ENCODE results near the gene PKNOX2.

Gene PKNOX2

GRCh38 chr11:125173027-125173426, 8.5 kb downstream of the PKNOX2 start:
- H3K4me3 ChIP-seq (ENCODE audit: low read depth, low read length), result no peak overlapping the region
- no peak for TF ChIP-seq CTCF (IDR thresholded peaks at IDR 0.05; ENCODE audit: low read depth, low read length, missing control alignments)
- no peak for DNase-seq (ENCODE audit: low read depth)

- TF ChIP-seq CTCF (IDR thresholded peaks at IDR 0.05; ENCODE audit: low read depth, low read length, missing control alignments), result no peak
- H3K4me3 ChIP-seq (ENCODE audit: low read depth, low read length), result no peak overlapping the region
- no peak for DNase-seq (ENCODE audit: low read depth)
These were observed 9.0 kb downstream of the PKNOX2 start for GRCh38 chr11:125173556-125173955.

- DNase-seq (ENCODE audit: low read depth), result no peak
- no peak overlapping the region for H3K4me3 ChIP-seq (ENCODE audit: low read depth, low read length)
- TF ChIP-seq CTCF (IDR thresholded peaks at IDR 0.05; ENCODE audit: low read depth, low read length, missing control alignments), result no peak
These were observed 9.5 kb downstream of the PKNOX2 start for GRCh38 chr11:125174057-125174456.

- H3K4me3 ChIP-seq (ENCODE audit: low read depth, low read length), result no peak overlapping the region
- TF ChIP-seq CTCF (IDR thresholded peaks at IDR 0.05; ENCODE audit: low read depth, low read length, missing control alignments), result no peak
- no peak for DNase-seq (ENCODE audit: low read depth)
These were observed 10.1 kb downstream of the PKNOX2 start for GRCh38 chr11:125174686-125175085.

- no peak overlapping the region for H3K4me3 ChIP-seq (ENCODE audit: low read depth, low read length)
- DNase-seq (ENCODE audit: low read depth), result no peak
- no peak for TF ChIP-seq CTCF (IDR thresholded peaks at IDR 0.05; ENCODE audit: low read depth, low read length, missing control alignments)
These were observed 10.6 kb downstream of the PKNOX2 start for GRCh38 chr11:125175166-125175565.

GRCh38 chr11:125175896-125176575, 11.5 kb downstream of the PKNOX2 start:
- no peak overlapping the region for H3K4me3 ChIP-seq (ENCODE audit: low read depth, low read length)
- no peak for TF ChIP-seq CTCF (IDR thresholded peaks at IDR 0.05; ENCODE audit: low read depth, low read length, missing control alignments)
- DNase-seq (ENCODE audit: low read depth), result no peak

- TF ChIP-seq CTCF (IDR thresholded peaks at IDR 0.05; ENCODE audit: low read depth, low read length, missing control alignments), result no peak
- DNase-seq (ENCODE audit: low read depth), result no peak
- H3K4me3 ChIP-seq (ENCODE audit: low read depth, low read length), result no peak overlapping the region
These were observed 12.3 kb downstream of the PKNOX2 start for GRCh38 chr11:125176866-125177265.
